K562 (cell line): ENCODE measurements around the gene UTP11. TPM values are rescaled to one million over a fixed set of nuclear protein-coding genes. Genes with fewer than 3 reads are reported as not detected.
A peak's percentile ranks its signal among the peaks of the same experiment; 100 is the strongest.

Experiments
- EWSR1 ChIP-seq: fragments of 450-650 bp; IDR thresholded peaks from 2 replicates; pipeline ENCODE4 v1.6.1; 2018; ENCODE audit warnings: borderline replicate concordance, mild to moderate bottlenecking, low read depth, moderate library complexity; ENCODE audit not compliant: partially characterized antibody
- FOS ChIP-seq: IDR thresholded peaks from 3 replicates; pipeline ENCODE4 v1.6.1; 2011; ENCODE audit not compliant: insufficient read length; ENCODE audit errors: extremely low read depth
- FOXA1 ChIP-seq: fragments of 450-650 bp; IDR thresholded peaks from 2 replicates; pipeline ENCODE4 v1.6.1; 2016; ENCODE audit warnings: mild to moderate bottlenecking, borderline replicate concordance
- GMEB1 ChIP-seq: fragments of 250-450 bp; sonication (Bioruptor Pico); IDR thresholded peaks from 2 replicates; pipeline ENCODE4 v1.4.0; 2020; ENCODE audit warnings: mild to moderate bottlenecking
- HDAC2 ChIP-seq: fragments of 450-650 bp; IDR thresholded peaks from 2 replicates; pipeline ENCODE4 v1.6.1; 2016; ENCODE audit warnings: mild to moderate bottlenecking
- HEY1 ChIP-seq: fragments of 250-450 bp; sonication (Bioruptor Pico); IDR thresholded peaks from 2 replicates; pipeline ENCODE4 v1.5.0; 2020; ENCODE audit warnings: mild to moderate bottlenecking, moderate library complexity, borderline replicate concordance
- IFI16 ChIP-seq: fragments of 250-450 bp; sonication (Bioruptor Pico); IDR thresholded peaks from 2 replicates; pipeline ENCODE4 v2.1.2; 2022; ENCODE audit warnings: mild to moderate bottlenecking, inconsistent platforms
- SMARCE1 ChIP-seq: fragments of 450-650 bp; IDR thresholded peaks from 2 replicates; pipeline ENCODE4 v1.7.1; 2016; ENCODE audit warnings: mild to moderate bottlenecking
- SNIP1 ChIP-seq: fragments of 450-650 bp; IDR thresholded peaks from 2 replicates; pipeline ENCODE4 v1.7.1; 2017; ENCODE audit warnings: low read depth, mild to moderate bottlenecking
- ZNF174 ChIP-seq: fragments of 250-450 bp; sonication (Bioruptor Pico); IDR thresholded peaks from 2 replicates; pipeline ENCODE4 v1.4.0; 2020; ENCODE audit warnings: mild to moderate bottlenecking
- ZNF232 ChIP-seq: sonication (generic); formaldehyde crosslinking; IDR thresholded peaks from 2 replicates; pipeline ENCODE4 v1.8.0; 2022; ENCODE audit warnings: mild to moderate bottlenecking, missing genetic modification reagents
- polyA plus RNA-seq, 8 experiments: library from polyadenylated mRNA; depleted of rRNA in 4 of 8; stranded (reverse) in 5 of 8; unstranded in 3 of 8; fragments of >200 nt; fragmentation: Nextera tagmentation in 2 of 8; fragmentation: Illumina TruSeq in 1 of 8; extraction: Ambion mirVana in 2 of 8; extraction: Trizol in 1 of 8; gene quantifications; 2 replicates each; pipeline versions ENCODE4 v1.2.1 to v1.2.3, GENCODE V29; 2011 to 2014; ENCODE audit warnings: inconsistent platforms in 1 of 8, missing spikeins in 1 of 8
- total RNA-seq, 7 experiments: library from RNA; depleted of rRNA in 6 of 7; stranded (reverse); fragments of >200 nt in 6 of 7; fragmentation: Illumina TruSeq in 2 of 7; extraction: Trizol in 2 of 7; gene quantifications; 2 replicates each; pipeline versions ENCODE4 v1.2.1 to v1.2.3, GENCODE V29; 2011 to 2021; ENCODE audit warnings: low replicate concordance in 1 of 7
- TF ChIP-seq, protein P1 (sequence below): fragments of 250-450 bp; sonication (Bioruptor Pico); IDR thresholded peaks from 2 replicates; pipeline ENCODE4 v1.8.0; 2022; ENCODE audit warnings: inconsistent platforms
- TF ChIP-seq, protein P2 (sequence below), 2 experiments: fragments of 450-650 bp; IDR thresholded peaks; 2 replicates each; pipeline ENCODE4 v1.6.1; 2016; ENCODE audit warnings: mild to moderate bottlenecking in 2 of 2, borderline replicate concordance in 1 of 2, low read depth in 1 of 2, moderate library complexity in 1 of 2

Gene UTP11
- total and polyA plus RNA-seq, 9 of the 15 experiments (the other 6 are each of a cell fraction or from before 2014, with no cell fraction given) = 91.1 to 378 (median 221) TPM

DNA sequence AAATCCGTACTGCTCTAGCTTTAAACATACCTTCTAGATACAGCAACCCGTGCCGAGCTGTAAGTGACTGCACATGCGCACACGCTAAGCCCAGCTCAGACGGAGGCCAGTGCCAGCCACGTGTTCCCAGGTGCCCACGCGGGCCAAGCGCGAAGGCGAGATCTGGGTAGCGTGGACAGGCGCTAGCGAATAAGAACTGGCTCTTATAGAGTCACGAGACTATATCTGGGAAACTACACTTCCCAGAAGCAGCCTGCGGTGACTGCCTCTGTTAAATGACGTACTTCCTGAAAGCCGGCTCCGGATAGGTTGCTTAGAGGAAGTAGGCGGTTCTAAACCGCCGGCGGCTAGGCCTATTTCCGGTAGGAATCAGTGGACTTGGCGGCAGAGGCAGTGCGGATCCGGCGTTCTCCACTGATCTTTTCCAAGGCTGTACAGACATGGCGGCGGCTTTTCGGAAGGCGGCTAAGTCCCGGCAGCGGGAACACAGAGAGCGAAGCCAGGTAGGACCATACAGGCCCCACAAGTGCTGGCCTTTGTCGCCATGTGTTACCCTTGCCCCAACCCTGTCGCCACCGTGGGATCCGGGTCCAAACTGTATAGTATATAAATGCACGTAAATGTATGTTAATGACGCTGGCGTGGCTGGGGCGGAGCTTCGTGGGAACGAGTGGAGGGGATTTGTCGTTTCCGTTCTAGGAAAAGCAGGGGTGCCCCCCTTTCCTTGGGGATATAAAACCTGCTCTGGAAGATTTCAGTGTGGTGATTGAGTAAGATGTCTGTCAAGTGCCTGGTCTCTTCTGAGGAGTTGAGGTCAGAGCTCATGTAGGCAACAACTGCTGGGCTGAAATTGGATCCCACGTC, at the start of gene UTP11 (continued):
- TF ChIP-seq, protein P1, sequence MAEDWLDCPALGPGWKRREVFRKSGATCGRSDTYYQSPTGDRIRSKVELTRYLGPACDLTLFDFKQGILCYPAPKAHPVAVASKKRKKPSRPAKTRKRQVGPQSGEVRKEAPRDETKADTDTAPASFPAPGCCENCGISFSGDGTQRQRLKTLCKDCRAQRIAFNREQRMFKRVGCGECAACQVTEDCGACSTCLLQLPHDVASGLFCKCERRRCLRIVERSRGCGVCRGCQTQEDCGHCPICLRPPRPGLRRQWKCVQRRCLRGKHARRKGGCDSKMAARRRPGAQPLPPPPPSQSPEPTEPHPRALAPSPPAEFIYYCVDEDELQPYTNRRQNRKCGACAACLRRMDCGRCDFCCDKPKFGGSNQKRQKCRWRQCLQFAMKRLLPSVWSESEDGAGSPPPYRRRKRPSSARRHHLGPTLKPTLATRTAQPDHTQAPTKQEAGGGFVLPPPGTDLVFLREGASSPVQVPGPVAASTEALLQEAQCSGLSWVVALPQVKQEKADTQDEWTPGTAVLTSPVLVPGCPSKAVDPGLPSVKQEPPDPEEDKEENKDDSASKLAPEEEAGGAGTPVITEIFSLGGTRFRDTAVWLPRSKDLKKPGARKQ (CRISPR knock-in tag) = no peak; the same call in 1 of the 2 replicates
- TF ChIP-seq GMEB1 (CRISPR knock-in tag) (peak; percentile 81), HEY1 (CRISPR knock-in tag) (peak; percentile 89; the same call in 1 of the 2 replicates), SNIP1 (no peak), IFI16 (peak; percentile 93), FOS (peak; percentile 82), SMARCE1 (0 out of 2 replicates have a peak, but pooled peaks have one; percentile 56), EWSR1 (no peak), ZNF232 (peak; percentile 95), FOXA1 (no peak), ZNF174 (0 out of 2 replicates have a peak, but pooled peaks have one; percentile 77), HDAC2 (peak; percentile 94)
- TF ChIP-seq, protein P2, sequence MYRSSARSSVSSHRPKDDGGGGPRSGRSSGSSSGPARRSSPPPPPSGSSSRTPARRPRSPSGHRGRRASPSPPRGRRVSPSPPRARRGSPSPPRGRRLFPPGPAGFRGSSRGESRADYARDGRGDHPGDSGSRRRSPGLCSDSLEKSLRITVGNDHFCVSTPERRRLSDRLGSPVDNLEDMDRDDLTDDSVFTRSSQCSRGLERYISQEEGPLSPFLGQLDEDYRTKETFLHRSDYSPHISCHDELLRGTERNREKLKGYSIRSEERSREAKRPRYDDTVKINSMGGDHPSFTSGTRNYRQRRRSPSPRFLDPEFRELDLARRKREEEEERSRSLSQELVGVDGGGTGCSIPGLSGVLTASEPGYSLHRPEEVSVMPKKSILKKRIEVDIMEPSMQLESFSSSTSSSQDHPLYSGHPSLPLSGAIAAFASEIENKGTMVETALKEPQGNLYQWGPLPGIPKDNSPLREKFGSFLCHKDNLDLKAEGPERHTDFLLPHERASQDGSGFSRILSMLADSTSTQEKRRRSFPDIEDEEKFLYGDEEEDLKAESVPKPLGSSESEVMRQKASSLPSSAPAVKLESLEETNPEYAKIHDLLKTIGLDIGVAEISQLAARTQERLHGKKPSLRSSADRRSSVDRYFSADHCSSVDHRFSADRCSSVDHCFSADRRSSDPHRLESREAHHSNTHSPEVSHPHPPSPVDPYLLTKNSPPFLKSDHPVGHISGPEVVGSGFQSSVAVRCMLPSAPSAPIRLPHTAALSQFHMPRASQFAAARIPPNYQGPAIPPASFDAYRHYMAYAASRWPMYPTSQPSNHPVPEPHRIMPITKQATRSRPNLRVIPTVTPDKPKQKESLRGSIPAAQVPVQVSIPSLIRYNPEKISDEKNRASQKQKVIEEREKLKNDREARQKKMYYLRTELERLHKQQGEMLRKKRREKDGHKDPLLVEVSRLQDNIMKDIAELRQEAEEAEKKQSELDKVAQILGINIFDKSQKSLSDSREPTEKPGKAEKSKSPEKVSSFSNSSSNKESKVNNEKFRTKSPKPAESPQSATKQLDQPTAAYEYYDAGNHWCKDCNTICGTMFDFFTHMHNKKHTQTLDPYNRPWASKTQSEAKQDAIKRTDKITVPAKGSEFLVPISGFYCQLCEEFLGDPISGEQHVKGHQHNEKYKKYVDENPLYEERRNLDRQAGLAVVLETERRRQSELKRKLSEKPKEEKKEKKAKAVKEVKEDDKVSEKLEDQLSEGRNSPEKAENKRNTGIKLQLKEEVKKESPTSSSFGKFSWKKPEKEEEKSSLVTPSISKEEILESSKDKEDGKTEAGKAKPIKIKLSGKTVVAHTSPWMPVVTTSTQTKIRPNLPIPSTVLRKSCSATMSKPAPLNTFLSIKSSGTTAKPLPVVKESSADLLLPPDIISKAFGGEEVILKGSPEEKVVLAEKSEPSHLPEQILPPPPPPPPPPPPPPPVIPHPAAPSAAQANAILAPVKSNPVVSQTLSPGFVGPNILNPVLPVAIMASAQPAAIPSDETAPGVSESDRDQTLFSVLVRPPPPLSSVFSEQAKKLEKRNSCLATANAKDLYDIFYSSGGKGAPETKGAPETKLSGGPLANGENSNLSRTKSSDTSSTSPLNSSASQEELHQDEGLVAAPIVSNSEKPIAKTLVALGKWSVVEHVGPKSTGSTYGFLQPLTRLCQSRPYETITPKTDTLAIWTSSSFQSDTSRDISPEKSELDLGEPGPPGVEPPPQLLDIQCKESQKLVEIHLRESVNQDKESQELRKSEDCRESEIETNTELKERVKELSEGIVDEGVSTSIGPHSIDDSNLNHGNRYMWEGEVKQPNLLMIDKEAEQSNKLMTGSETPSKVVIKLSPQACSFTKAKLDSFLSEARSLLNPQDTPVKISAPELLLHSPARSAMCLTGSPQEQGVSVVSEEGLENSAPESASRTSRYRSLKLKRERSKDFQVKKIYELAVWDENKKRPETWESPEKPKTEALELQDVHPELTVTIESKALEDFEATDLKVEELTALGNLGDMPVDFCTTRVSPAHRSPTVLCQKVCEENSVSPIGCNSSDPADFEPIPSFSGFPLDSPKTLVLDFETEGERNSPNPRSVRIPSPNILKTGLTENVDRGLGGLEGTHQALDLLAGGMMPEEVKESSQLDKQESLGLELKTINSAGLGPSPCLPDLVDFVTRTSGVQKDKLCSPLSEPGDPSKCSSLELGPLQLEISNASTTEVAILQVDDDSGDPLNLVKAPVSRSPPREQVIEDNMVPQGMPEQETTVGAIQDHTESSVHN (IDR thresholded peaks at IDR 0.05; ENCODE audit: borderline replicate concordance in 1 of 2, low read depth in 1 of 2) = no peak
